ENCODE results near the gene DPYSL5.

DPYSL5 gene

GRCh38 chr2:26807788-26808460, 40.0 kb upstream of the DPYSL5 start:
- Histone ChIP-seq H3K4me1 (ENCODE audit: insufficient read depth, poor library complexity, severe bottlenecking) (peaks cover 6% of the 10 kb centered on the region), H3K27me3 (ENCODE audit: insufficient read depth, poor library complexity, severe bottlenecking) (no peaks in the 10 kb centered on the region), H3K9me3 (ENCODE audit: severe bottlenecking) (no peaks in the 10 kb centered on the region), H3K4me3 (ENCODE audit: severe bottlenecking) (no peak overlapping the region), H3K27ac (ENCODE audit: poor library complexity, severe bottlenecking) (no peak overlapping the region), H3K36me3 (ENCODE audit: low read depth) (no peaks in the 10 kb centered on the region)
- ATAC-seq (ENCODE audit: low read depth): no peak
- TF ChIP-seq CTCF (IDR thresholded peaks at IDR 0.05; ENCODE audit: poor library complexity, severe bottlenecking): no peak
- DNase-seq (ENCODE audit: low spot score): no peak

- Histone ChIP-seq H3K9me3 (ENCODE audit: severe bottlenecking) (no peaks in the 10 kb centered on the region), H3K27me3 (ENCODE audit: insufficient read depth, poor library complexity, severe bottlenecking) (no peaks in the 10 kb centered on the region), H3K36me3 (ENCODE audit: low read depth) (no peaks in the 10 kb centered on the region), H3K4me3 (ENCODE audit: severe bottlenecking) (no peak overlapping the region), H3K27ac (ENCODE audit: poor library complexity, severe bottlenecking) (no peak overlapping the region), H3K4me1 (ENCODE audit: insufficient read depth, poor library complexity, severe bottlenecking) (peaks cover 6% of the 10 kb centered on the region)
- DNase-seq (ENCODE audit: low spot score) (no peak), ATAC-seq (ENCODE audit: low read depth) (no peak)
- TF ChIP-seq CTCF (IDR thresholded peaks at IDR 0.05; ENCODE audit: poor library complexity, severe bottlenecking): no peak
These were observed 38.7 kb upstream of the DPYSL5 start for GRCh38 chr2:26809211-26809610.

- Histone ChIP-seq H3K27me3 (ENCODE audit: insufficient read depth, poor library complexity, severe bottlenecking) (no peaks in the 10 kb centered on the region), H3K4me1 (ENCODE audit: insufficient read depth, poor library complexity, severe bottlenecking) (peaks cover 1% of the 10 kb centered on the region), H3K9me3 (ENCODE audit: severe bottlenecking) (no peaks in the 10 kb centered on the region), H3K4me3 (ENCODE audit: severe bottlenecking) (no peak overlapping the region), H3K27ac (ENCODE audit: poor library complexity, severe bottlenecking) (no peak overlapping the region), H3K36me3 (ENCODE audit: low read depth) (no peaks in the 10 kb centered on the region)
- DNase-seq (ENCODE audit: low spot score) (no peak), ATAC-seq (ENCODE audit: low read depth) (no peak)
- TF ChIP-seq CTCF (IDR thresholded peaks at IDR 0.05; ENCODE audit: poor library complexity, severe bottlenecking): no peak
These were observed 37.9 kb upstream of the DPYSL5 start for GRCh38 chr2:26809876-26810577.

- Histone ChIP-seq H3K4me1 (ENCODE audit: insufficient read depth, poor library complexity, severe bottlenecking) (no peaks in the 10 kb centered on the region), H3K27ac (ENCODE audit: poor library complexity, severe bottlenecking) (no peak overlapping the region), H3K27me3 (ENCODE audit: insufficient read depth, poor library complexity, severe bottlenecking) (no peaks in the 10 kb centered on the region), H3K9me3 (ENCODE audit: severe bottlenecking) (no peaks in the 10 kb centered on the region), H3K36me3 (ENCODE audit: low read depth) (no peaks in the 10 kb centered on the region), H3K4me3 (ENCODE audit: severe bottlenecking) (no peak overlapping the region)
- no peak for ATAC-seq (ENCODE audit: low read depth)
- no peak for TF ChIP-seq CTCF (IDR thresholded peaks at IDR 0.05; ENCODE audit: poor library complexity, severe bottlenecking)
- no peak for DNase-seq (ENCODE audit: low spot score)
These were observed 36.7 kb upstream of the DPYSL5 start for GRCh38 chr2:26811261-26811660.
